HCT116 (cell line): ENCODE measurements around the gene NUAK2. TPM values are rescaled to one million over a fixed set of nuclear protein-coding genes. Genes with fewer than 3 reads are reported as not detected.

Source experiments
- ATAC-seq: fragments of 200-7000 bp; cut with Tn5 transposase; 2 replicates; pipeline ENCODE4 v1.9.1; 2020; ENCODE audit warnings: mild to moderate bottlenecking, moderate library complexity
- BruUV-seq: library from RNA; stranded (reverse); fragments of 400-500 nt; replicated peaks from 2 replicates; lab custom pipeline; 2021; lab: Mats Ljungman, UMichigan
- CTCF ChIA-PET: fragments of 300-600 bp; sonication (Branson Sonifier 250); formaldehyde crosslinking; loops from one replicate; lab custom pipeline; 2021; ENCODE audit warnings: antibody characterized with exemption; lab: Charles Lee
- POLR2A ChIA-PET: fragments of 300-600, 350-600 bp; sonication (Branson Sonifier 250); formaldehyde crosslinking; loops from one replicate; lab custom pipeline; 2021; ENCODE audit warnings: antibody characterized with exemption; lab: Charles Lee
- RAD21 ChIA-PET, 2 experiments: fragments of 300-600 bp; sonication (Branson Sonifier 250); formaldehyde crosslinking; loops; one replicate each; lab custom pipeline; 2023; ENCODE audit warnings: low total read pairs in 2 of 2; ENCODE audit not compliant: uncharacterized antibody in 2 of 2, unreplicated experiment in 2 of 2, low non-redundant PET in 1 of 2; lab: Charles Lee
- DNase-seq: peaks from one replicate; pipeline ENCODE4 v3.0.0-alpha.2; 2010; ENCODE audit warnings: low read depth, low spot score
- H2AFZ ChIP-seq: fragments of 200-600 bp; shearing (Covaris generic), sonication (generic); 2 replicates; pipeline ENCODE4 v1.6.1; 2017; ENCODE audit warnings: low read depth, mixed run types, mixed read lengths, antibody characterized with exemption, low read length; ENCODE audit not compliant: poor library complexity, severe bottlenecking
- H3K27ac ChIP-seq: 2 replicates; pipeline ENCODE4 v1.5.1; 2012; ENCODE audit warnings: low read depth, low read length
- H3K27me3 ChIP-seq: fragments of 200-600 bp; sonication (generic); 2 replicates; pipeline ENCODE4 v1.6.1; 2016; ENCODE audit warnings: mixed run types, low read length, mixed read lengths; ENCODE audit not compliant: insufficient read depth
- H3K36me3 ChIP-seq, 2 experiments: fragments of 200-500 bp in 1 of 2; fragments of 200-600 bp in 1 of 2; sonication (Bioruptor generic) in 1 of 2; sonication (generic) in 1 of 2; 2 replicates each; pipeline versions ENCODE4 v1.5.1 to v1.6.1; 2014 to 2016; ENCODE audit warnings: low read length in 2 of 2, inconsistent platforms in 1 of 2, mixed read lengths in 1 of 2, mixed run types in 1 of 2; ENCODE audit not compliant: insufficient read depth in 2 of 2, control insufficient read depth in 1 of 2
- H3K4me1 ChIP-seq, 2 experiments: fragments of 200-600 bp in 1 of 2; sonication (generic) in 1 of 2; 2 replicates each; pipeline versions ENCODE4 v1.5.1 to v1.6.1; 2012 to 2017; ENCODE audit warnings: low read length in 2 of 2, inconsistent platforms in 1 of 2, mild to moderate bottlenecking in 1 of 2, mixed read lengths in 1 of 2, mixed run types in 1 of 2, moderate library complexity in 1 of 2; ENCODE audit not compliant: insufficient read depth in 2 of 2, control insufficient read depth in 1 of 2
- H3K4me2 ChIP-seq: fragments of 200-600 bp; sonication (generic); 2 replicates; pipeline ENCODE4 v1.6.1; 2017; ENCODE audit warnings: mixed run types, low read length, mixed read lengths
- H3K4me3 ChIP-seq, 2 experiments: fragments of 200-600 bp in 1 of 2; sonication (generic) in 1 of 2; replicated peaks in 1 of 2; 2 replicates each; pipeline ENCODE4 v1.5.1; 2011 to 2016; ENCODE audit warnings: low read length in 2 of 2, control low read depth in 1 of 2, low read depth in 1 of 2, mild to moderate bottlenecking in 1 of 2, mixed read lengths in 1 of 2, mixed run types in 1 of 2
- H3K79me2 ChIP-seq: fragments of 200-600 bp; sonication (generic); 2 replicates; pipeline ENCODE4 v1.6.1; 2017; ENCODE audit warnings: mild to moderate bottlenecking, mixed run types, low read length, moderate library complexity, mixed read lengths; ENCODE audit not compliant: insufficient read depth
- H3K9ac ChIP-seq: fragments of 200-600 bp; sonication (generic); 2 replicates; pipeline ENCODE4 v1.6.1; 2016; ENCODE audit warnings: low read length, mixed read lengths
- H3K9me2 ChIP-seq: fragments of 200-600 bp; sonication (generic), shearing (Covaris generic); 2 replicates; pipeline ENCODE4 v1.6.1; 2017; ENCODE audit warnings: mixed run types, mild to moderate bottlenecking, moderate library complexity; ENCODE audit not compliant: insufficient read depth
- H3K9me3 ChIP-seq, 2 experiments: fragments of 200-500 bp in 1 of 2; fragments of 200-600 bp in 1 of 2; sonication (Bioruptor generic) in 1 of 2; sonication (generic) in 1 of 2; 2 replicates each; pipeline ENCODE4 v1.6.1; 2014 to 2017; ENCODE audit warnings: low read length in 2 of 2, mixed read lengths in 2 of 2, inconsistent platforms in 1 of 2, low read depth in 1 of 2, mild to moderate bottlenecking in 1 of 2, mixed run types in 1 of 2, moderate library complexity in 1 of 2; ENCODE audit not compliant: control insufficient read depth in 1 of 2, insufficient read depth in 1 of 2
- H4K20me1 ChIP-seq: fragments of 200-600 bp; sonication (generic), shearing (Covaris generic); 2 replicates; pipeline ENCODE4 v1.6.1; 2017; ENCODE audit warnings: mixed run types, mild to moderate bottlenecking, moderate library complexity; ENCODE audit not compliant: insufficient read depth
- CEBPB ChIP-seq: IDR thresholded peaks from 2 replicates; pipeline ENCODE4 v1.6.1; 2012; ENCODE audit warnings: low read depth
- EGR1 ChIP-seq: IDR thresholded peaks from 2 replicates; pipeline ENCODE4 v1.6.1; 2012; ENCODE audit warnings: low read depth
- ELF1 ChIP-seq: IDR thresholded peaks from 2 replicates; pipeline ENCODE4 v1.6.1; 2012; ENCODE audit warnings: low read depth, borderline replicate concordance
- EZH2 ChIP-seq: fragments of 200-600 bp; sonication (generic); IDR thresholded peaks from 2 replicates; pipeline ENCODE4 v1.6.1; 2017; ENCODE audit warnings: antibody characterized with exemption, mixed run types
- EZH2phosphoT487 ChIP-seq: fragments of 200-600 bp; IDR thresholded peaks from 2 replicates; pipeline ENCODE4 v1.6.1; 2018; ENCODE audit warnings: antibody characterized with exemption, borderline replicate concordance
- FOSL1 ChIP-seq: IDR thresholded peaks from 2 replicates; pipeline ENCODE4 v1.6.1; 2012; ENCODE audit warnings: low read depth
- JUND ChIP-seq: IDR thresholded peaks from 2 replicates; pipeline ENCODE4 v1.6.1; 2012
- MAX ChIP-seq: IDR thresholded peaks from 2 replicates; pipeline ENCODE4 v1.6.1; 2012
- POLR2A ChIP-seq: IDR thresholded peaks from 2 replicates; pipeline ENCODE4 v1.7.0; 2011; ENCODE audit warnings: borderline replicate concordance; ENCODE audit not compliant: insufficient read depth, insufficient read length; ENCODE audit errors: extremely low read depth
- POLR2AphosphoS5 ChIP-seq: IDR thresholded peaks from 2 replicates; pipeline ENCODE4 v1.6.1; 2011; ENCODE audit warnings: mild to moderate bottlenecking, low read depth, low read length, moderate library complexity
- RAD21 ChIP-seq: IDR thresholded peaks from 2 replicates; pipeline ENCODE4 v1.6.1; 2012; ENCODE audit warnings: low read depth, mild to moderate bottlenecking
- SP1 ChIP-seq: IDR thresholded peaks from 2 replicates; pipeline ENCODE4 v1.6.1; 2012; ENCODE audit warnings: low read depth
- SRF ChIP-seq: IDR thresholded peaks from 2 replicates; pipeline ENCODE4 v1.6.1; 2012; ENCODE audit warnings: low read depth
- TCF7L2 ChIP-seq: IDR thresholded peaks from 2 replicates; pipeline ENCODE4 v1.7.0; 2011; ENCODE audit warnings: borderline replicate concordance, inconsistent platforms; ENCODE audit not compliant: insufficient read depth, insufficient read length; ENCODE audit errors: extremely low read depth
- YY1 ChIP-seq: IDR thresholded peaks from 2 replicates; pipeline ENCODE4 v1.6.1; 2011; ENCODE audit warnings: low read length, low read depth, moderate library complexity, mild to moderate bottlenecking; ENCODE audit not compliant: insufficient replicate concordance; ENCODE audit errors: extremely low read depth
- ZNF274 ChIP-seq: fragments of 200-500 bp; sonication (Bioruptor generic); IDR thresholded peaks from 2 replicates; pipeline ENCODE4 v1.6.1; 2014; ENCODE audit warnings: mild to moderate bottlenecking, low read depth, low read length, inconsistent platforms
- intact Hi-C: fragments of 100-400 bp; cut with micrococcal nuclease; formaldehyde crosslinking; loops from 2 replicates; pipeline ENCODE4 v1.10.0; 2022
- total RNA-seq: library from RNA; stranded (reverse); gene quantifications from one replicate; pipeline ENCODE4 v1.2.1, GENCODE V29; 2021; ENCODE audit not compliant: unreplicated experiment

The NUAK2 gene
- total RNA-seq, 1 experiment from 2014 or later = 3.0 TPM

GRCh38 chr1:205329719-205330118, 8.2 kb upstream of the NUAK2 start:
- H3K36me3 ChIP-seq = no peaks in the 10 kb centered on the region
- CTCF ChIA-PET = interaction anchor here (0.7 to 1.6 kb wide), 2 partner anchors 56 to 156 kb away, joined by 3 to 7 read pairs; no protein-coding TSS in a partner anchor
- TF ChIP-seq SRF (no peak), EGR1 (no peak), EZH2phosphoT487 (no peak), ELF1 (no peak), CEBPB (no peak), TCF7L2 (no peak), EZH2 (no peak), JUND (no peak), RAD21 (no peak), YY1 (no peak), ZNF274 (no peak), POLR2A (no peak), SP1 (no peak), FOSL1 (no peak), POLR2AphosphoS5 (no peak), MAX (no peak)
- no peak overlapping the region for H3K27ac ChIP-seq
- no peak overlapping the region for H3K4me2 ChIP-seq
- no peak overlapping the region for H3K4me3 ChIP-seq
- no peak overlapping the region for H3K9ac ChIP-seq
- no peaks in the 10 kb centered on the region for H3K79me2 ChIP-seq
- no peak overlapping the region for H2AFZ ChIP-seq
- intact Hi-C loops = loop anchor here (5.0 kb wide), 1 partner anchor 342 kb away; no protein-coding TSS in a partner anchor
- H4K20me1 ChIP-seq = no peaks in the 10 kb centered on the region
- BruUV-seq = no TSS peak
- no peaks in the 10 kb centered on the region for H3K9me2 ChIP-seq
- H3K9me3 ChIP-seq = no peaks in the 10 kb centered on the region
- H3K27me3 ChIP-seq = no peaks in the 10 kb centered on the region
- POLR2A ChIA-PET = no interaction called here
- H3K4me1 ChIP-seq = peaks cover 0 to 7% of the 10 kb centered on the region in 2 experiments; a peak in 1 of 4 replicates
- DNase-seq = no peak
- RAD21 ChIA-PET = no interaction called here
- ATAC-seq = no peak
